Measurements from ENCODE around the gene SATB2. TPM values are rescaled to one million over a fixed set of nuclear protein-coding genes. Genes with fewer than 3 reads are reported as not detected.

SATB2 gene
- total and polyA plus RNA-seq, 2 experiments from 2014 or later: 1.6 to 6.0 TPM

- TF ChIP-seq, protein P1, sequence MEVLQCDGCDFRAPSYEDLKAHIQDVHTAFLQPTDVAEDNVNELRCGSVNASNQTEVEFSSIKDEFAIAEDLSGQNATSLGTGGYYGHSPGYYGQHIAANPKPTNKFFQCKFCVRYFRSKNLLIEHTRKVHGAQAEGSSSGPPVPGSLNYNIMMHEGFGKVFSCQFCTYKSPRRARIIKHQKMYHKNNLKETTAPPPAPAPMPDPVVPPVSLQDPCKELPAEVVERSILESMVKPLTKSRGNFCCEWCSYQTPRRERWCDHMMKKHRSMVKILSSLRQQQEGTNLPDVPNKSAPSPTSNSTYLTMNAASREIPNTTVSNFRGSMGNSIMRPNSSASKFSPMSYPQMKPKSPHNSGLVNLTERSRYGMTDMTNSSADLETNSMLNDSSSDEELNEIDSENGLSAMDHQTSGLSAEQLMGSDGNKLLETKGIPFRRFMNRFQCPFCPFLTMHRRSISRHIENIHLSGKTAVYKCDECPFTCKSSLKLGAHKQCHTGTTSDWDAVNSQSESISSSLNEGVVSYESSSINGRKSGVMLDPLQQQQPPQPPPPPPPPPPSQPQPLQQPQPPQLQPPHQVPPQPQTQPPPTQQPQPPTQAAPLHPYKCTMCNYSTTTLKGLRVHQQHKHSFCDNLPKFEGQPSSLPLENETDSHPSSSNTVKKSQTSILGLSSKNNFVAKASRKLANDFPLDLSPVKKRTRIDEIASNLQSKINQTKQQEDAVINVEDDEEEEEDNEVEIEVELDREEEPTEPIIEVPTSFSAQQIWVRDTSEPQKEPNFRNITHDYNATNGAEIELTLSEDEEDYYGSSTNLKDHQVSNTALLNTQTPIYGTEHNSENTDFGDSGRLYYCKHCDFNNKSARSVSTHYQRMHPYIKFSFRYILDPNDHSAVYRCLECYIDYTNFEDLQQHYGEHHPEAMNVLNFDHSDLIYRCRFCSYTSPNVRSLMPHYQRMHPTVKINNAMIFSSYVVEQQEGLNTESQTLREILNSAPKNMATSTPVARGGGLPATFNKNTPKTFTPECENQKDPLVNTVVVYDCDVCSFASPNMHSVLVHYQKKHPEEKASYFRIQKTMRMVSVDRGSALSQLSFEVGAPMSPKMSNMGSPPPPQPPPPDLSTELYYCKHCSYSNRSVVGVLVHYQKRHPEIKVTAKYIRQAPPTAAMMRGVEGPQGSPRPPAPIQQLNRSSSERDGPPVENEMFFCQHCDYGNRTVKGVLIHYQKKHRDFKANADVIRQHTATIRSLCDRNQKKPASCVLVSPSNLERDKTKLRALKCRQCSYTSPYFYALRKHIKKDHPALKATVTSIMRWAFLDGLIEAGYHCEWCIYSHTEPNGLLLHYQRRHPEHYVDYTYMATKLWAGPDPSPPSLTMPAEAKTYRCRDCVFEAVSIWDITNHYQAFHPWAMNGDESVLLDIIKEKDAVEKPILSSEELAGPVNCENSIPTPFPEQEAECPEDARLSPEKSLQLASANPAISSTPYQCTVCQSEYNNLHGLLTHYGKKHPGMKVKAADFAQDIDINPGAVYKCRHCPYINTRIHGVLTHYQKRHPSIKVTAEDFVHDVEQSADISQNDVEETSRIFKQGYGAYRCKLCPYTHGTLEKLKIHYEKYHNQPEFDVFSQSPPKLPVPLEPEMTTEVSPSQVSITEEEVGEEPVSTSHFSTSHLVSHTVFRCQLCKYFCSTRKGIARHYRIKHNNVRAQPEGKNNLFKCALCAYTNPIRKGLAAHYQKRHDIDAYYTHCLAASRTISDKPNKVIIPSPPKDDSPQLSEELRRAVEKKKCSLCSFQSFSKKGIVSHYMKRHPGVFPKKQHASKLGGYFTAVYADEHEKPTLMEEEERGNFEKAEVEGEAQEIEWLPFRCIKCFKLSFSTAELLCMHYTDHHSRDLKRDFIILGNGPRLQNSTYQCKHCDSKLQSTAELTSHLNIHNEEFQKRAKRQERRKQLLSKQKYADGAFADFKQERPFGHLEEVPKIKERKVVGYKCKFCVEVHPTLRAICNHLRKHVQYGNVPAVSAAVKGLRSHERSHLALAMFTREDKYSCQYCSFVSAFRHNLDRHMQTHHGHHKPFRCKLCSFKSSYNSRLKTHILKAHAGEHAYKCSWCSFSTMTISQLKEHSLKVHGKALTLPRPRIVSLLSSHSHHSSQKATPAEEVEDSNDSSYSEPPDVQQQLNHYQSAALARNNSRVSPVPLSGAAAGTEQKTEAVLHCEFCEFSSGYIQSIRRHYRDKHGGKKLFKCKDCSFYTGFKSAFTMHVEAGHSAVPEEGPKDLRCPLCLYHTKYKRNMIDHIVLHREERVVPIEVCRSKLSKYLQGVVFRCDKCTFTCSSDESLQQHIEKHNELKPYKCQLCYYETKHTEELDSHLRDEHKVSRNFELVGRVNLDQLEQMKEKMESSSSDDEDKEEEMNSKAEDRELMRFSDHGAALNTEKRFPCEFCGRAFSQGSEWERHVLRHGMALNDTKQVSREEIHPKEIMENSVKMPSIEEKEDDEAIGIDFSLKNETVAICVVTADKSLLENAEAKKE (CRISPR knock-in tag; IDR thresholded peaks at IDR 0.05): no peak
- TF ChIP-seq NANOG (IDR thresholded peaks at IDR 0.05; ENCODE audit: borderline replicate concordance) (no peak), POLR2AphosphoS5 (IDR thresholded peaks at IDR 0.05; ENCODE audit: low read depth) (no peak)
Observed at GRCh38 chr2:199443589-199444130, 14.1 kb downstream of the SATB2 start (continued).

DNA sequence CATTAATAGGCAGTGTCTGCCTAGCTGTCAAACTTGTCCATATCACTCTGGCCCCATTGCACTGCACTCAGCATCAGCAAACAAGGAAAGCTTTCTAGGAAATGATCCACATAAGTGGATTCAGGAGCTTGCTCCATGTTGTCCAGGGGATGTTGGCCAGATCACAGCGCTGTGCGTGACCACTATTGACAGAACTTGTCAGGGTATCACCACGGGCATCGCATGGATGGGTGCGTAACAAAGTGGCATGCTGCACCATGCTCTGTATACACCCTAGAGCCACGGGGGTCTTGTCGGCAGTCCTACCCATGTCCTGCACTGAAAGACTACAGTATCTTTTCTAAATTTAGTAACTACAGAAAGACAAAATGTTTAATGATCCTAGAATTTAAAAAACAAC, 15.6 kb downstream of the SATB2 start:
- Histone ChIP-seq H3K79me2 (replicated peaks; ENCODE audit: insufficient read depth) (no peaks in the 10 kb centered on the region; the same call in 1 of the 2 replicates), H3F3A (replicated peaks; ENCODE audit: low read depth) (no peaks in the 10 kb centered on the region), H3K9me2 (ENCODE audit: insufficient read depth) (no peaks in the 10 kb centered on the region), H4K20me1 (replicated peaks; ENCODE audit: insufficient read depth) (no peaks in the 10 kb centered on the region), H3K4me1 (ENCODE audit: insufficient read depth) (peaks cover 24% of the 10 kb centered on the region), H3K36me3 (ENCODE audit: insufficient read depth) (no peaks in the 10 kb centered on the region), H3K27ac (ENCODE audit: low read depth) (no peak overlapping the region), H3K27me3 (ENCODE audit: insufficient read depth) (no peaks in the 10 kb centered on the region), H3K4me2 (no peak overlapping the region), H3K4me3 (no peak overlapping the region), H2AFZ (no peak overlapping the region)
- Mint-ChIP-seq H3K27me3 (ENCODE audit: insufficient read depth, low read depth, poor library complexity) (no peaks in the 10 kb centered on the region), H3K36me3 (ENCODE audit: low read depth) (no peaks in the 10 kb centered on the region), H3K27ac (no peak overlapping the region), H3K4me1 (peaks cover 29% of the 10 kb centered on the region), H3K4me3 (no peak overlapping the region), H3K9me3 (no peaks in the 10 kb centered on the region)
- ATAC-seq (no peak), DNase-seq (ENCODE audit: low spot score) (no peak)
- TF ChIP-seq EZH2 (IDR thresholded peaks at IDR 0.05; ENCODE audit: low read depth, unreplicated experiment): no peak
- TF ChIP-seq STAT1 (IDR thresholded peaks at IDR 0.05; ENCODE audit: unreplicated experiment): no peak
- TF ChIP-seq POLR2AphosphoS5 (IDR thresholded peaks at IDR 0.05; ENCODE audit: low read depth): no peak
- TF ChIP-seq, protein P2, sequence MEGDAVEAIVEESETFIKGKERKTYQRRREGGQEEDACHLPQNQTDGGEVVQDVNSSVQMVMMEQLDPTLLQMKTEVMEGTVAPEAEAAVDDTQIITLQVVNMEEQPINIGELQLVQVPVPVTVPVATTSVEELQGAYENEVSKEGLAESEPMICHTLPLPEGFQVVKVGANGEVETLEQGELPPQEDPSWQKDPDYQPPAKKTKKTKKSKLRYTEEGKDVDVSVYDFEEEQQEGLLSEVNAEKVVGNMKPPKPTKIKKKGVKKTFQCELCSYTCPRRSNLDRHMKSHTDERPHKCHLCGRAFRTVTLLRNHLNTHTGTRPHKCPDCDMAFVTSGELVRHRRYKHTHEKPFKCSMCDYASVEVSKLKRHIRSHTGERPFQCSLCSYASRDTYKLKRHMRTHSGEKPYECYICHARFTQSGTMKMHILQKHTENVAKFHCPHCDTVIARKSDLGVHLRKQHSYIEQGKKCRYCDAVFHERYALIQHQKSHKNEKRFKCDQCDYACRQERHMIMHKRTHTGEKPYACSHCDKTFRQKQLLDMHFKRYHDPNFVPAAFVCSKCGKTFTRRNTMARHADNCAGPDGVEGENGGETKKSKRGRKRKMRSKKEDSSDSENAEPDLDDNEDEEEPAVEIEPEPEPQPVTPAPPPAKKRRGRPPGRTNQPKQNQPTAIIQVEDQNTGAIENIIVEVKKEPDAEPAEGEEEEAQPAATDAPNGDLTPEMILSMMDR (conservative IDR thresholded peaks at IDR 0.05; ENCODE audit: low read depth in 2 of 2): no peak
- no peak for TF ChIP-seq EZH2phosphoT487 (IDR thresholded peaks at IDR 0.05; ENCODE audit: unreplicated experiment)
- no peak for TF ChIP-seq JUNB (IDR thresholded peaks at IDR 0.05; ENCODE audit: unreplicated experiment)
- TF ChIP-seq, protein P3, sequence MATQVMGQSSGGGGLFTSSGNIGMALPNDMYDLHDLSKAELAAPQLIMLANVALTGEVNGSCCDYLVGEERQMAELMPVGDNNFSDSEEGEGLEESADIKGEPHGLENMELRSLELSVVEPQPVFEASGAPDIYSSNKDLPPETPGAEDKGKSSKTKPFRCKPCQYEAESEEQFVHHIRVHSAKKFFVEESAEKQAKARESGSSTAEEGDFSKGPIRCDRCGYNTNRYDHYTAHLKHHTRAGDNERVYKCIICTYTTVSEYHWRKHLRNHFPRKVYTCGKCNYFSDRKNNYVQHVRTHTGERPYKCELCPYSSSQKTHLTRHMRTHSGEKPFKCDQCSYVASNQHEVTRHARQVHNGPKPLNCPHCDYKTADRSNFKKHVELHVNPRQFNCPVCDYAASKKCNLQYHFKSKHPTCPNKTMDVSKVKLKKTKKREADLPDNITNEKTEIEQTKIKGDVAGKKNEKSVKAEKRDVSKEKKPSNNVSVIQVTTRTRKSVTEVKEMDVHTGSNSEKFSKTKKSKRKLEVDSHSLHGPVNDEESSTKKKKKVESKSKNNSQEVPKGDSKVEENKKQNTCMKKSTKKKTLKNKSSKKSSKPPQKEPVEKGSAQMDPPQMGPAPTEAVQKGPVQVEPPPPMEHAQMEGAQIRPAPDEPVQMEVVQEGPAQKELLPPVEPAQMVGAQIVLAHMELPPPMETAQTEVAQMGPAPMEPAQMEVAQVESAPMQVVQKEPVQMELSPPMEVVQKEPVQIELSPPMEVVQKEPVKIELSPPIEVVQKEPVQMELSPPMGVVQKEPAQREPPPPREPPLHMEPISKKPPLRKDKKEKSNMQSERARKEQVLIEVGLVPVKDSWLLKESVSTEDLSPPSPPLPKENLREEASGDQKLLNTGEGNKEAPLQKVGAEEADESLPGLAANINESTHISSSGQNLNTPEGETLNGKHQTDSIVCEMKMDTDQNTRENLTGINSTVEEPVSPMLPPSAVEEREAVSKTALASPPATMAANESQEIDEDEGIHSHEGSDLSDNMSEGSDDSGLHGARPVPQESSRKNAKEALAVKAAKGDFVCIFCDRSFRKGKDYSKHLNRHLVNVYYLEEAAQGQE (IDR thresholded peaks at IDR 0.05; ENCODE audit: unreplicated experiment): no peak
- TF ChIP-seq ZNF114 (CRISPR knock-in tag; IDR thresholded peaks at IDR 0.05): no peak
- TF ChIP-seq ZNF331 (CRISPR knock-in tag; IDR thresholded peaks at IDR 0.05; ENCODE audit: low read depth): no peak
- TF ChIP-seq, protein P4, sequence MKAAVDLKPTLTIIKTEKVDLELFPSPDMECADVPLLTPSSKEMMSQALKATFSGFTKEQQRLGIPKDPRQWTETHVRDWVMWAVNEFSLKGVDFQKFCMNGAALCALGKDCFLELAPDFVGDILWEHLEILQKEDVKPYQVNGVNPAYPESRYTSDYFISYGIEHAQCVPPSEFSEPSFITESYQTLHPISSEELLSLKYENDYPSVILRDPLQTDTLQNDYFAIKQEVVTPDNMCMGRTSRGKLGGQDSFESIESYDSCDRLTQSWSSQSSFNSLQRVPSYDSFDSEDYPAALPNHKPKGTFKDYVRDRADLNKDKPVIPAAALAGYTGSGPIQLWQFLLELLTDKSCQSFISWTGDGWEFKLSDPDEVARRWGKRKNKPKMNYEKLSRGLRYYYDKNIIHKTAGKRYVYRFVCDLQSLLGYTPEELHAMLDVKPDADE (IDR thresholded peaks at IDR 0.05): no peak
- TF ChIP-seq NANOG (IDR thresholded peaks at IDR 0.05; ENCODE audit: borderline replicate concordance): no peak
- TF ChIP-seq CREB1 (CRISPR knock-in tag; IDR thresholded peaks at IDR 0.05; ENCODE audit: low read depth): no peak
